ENCODE data around the gene FBXO38. TPM values are rescaled to one million over a fixed set of nuclear protein-coding genes. Genes with fewer than 3 reads are reported as not detected.

Gene FBXO38
- total RNA-seq, 6 donors from 2014 or later, result 33.0 to 103 (median 61.6) TPM

DNA sequence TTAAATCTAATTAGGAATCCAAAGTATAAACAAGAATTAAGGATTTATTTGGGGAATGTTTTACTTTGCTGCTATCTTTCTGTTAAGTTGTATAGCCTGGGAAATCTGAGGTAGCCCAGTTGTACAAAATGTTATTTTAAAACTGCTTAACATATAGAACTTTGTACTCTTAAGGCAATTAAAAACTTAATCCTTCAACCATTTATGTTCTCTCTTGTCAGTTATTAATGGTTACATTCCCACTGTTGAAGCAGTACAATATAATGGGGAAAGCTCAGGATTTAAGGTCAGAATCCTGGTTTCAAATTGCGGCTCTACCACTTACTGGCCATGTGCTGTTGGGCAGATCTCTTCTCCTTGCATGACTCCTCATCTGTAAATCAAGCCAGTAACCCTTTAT is 32.7 kb downstream of the FBXO38 start:
- H3K4me3 ChIP-seq, result no peak overlapping the region
- no peaks in the 10 kb centered on the region for H3K27me3 ChIP-seq
- H3K27ac ChIP-seq, result no peak overlapping the region
- 94 to 100% methylated on average over 1 of the region's 1 CpG for WGBS, 2 donors
- ATAC-seq (ENCODE audit: low FRiP score in 2 of 2) (no peak), DNase-seq (no peak)
- no peaks in the 10 kb centered on the region for H3K9me3 ChIP-seq
- H3K36me3 ChIP-seq, result peaks cover 36 to 93% (median 51%) of the 10 kb centered on the region in 4 donors
- no peaks in the 10 kb centered on the region for H3K4me1 ChIP-seq
- no peak for TF ChIP-seq POLR2A (IDR thresholded peaks at IDR 0.05)
- TF ChIP-seq EP300 (IDR thresholded peaks at IDR 0.05), result no peak
- TF ChIP-seq, protein P1, sequence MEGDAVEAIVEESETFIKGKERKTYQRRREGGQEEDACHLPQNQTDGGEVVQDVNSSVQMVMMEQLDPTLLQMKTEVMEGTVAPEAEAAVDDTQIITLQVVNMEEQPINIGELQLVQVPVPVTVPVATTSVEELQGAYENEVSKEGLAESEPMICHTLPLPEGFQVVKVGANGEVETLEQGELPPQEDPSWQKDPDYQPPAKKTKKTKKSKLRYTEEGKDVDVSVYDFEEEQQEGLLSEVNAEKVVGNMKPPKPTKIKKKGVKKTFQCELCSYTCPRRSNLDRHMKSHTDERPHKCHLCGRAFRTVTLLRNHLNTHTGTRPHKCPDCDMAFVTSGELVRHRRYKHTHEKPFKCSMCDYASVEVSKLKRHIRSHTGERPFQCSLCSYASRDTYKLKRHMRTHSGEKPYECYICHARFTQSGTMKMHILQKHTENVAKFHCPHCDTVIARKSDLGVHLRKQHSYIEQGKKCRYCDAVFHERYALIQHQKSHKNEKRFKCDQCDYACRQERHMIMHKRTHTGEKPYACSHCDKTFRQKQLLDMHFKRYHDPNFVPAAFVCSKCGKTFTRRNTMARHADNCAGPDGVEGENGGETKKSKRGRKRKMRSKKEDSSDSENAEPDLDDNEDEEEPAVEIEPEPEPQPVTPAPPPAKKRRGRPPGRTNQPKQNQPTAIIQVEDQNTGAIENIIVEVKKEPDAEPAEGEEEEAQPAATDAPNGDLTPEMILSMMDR (IDR thresholded peaks at IDR 0.05), result no peak
- TF ChIP-seq POLR2AphosphoS5 (IDR thresholded peaks at IDR 0.05), result no peak

DNA sequence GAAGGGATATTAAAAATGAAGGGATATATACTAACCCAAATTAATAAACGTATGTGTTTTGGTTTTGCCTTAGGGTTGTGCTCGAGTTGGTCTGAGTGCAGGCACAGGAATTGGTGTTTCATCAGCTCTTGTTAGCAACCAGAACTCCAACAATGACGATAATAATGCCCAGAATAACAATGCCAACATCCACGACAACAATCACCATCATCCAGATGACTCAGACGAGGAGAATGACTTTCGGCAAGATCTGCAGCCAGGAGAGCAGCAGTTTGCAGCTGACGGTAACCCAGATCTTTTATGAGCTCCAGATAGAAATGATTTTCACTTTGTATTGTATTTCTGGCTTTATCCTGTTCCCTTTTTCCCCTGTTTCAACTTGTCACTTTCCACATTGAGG is 33.2 kb downstream of the FBXO38 start:
- WGBS, 2 donors, result 92 to 94% methylated on average over 7 of the region's 7 CpGs
- no peak overlapping the region for H3K27ac ChIP-seq
- H3K27me3 ChIP-seq, result no peaks in the 10 kb centered on the region
- no peak for DNase-seq
- no peak for ATAC-seq (ENCODE audit: low FRiP score in 2 of 2)
- no peaks in the 10 kb centered on the region for H3K9me3 ChIP-seq
- H3K36me3 ChIP-seq, result peaks cover 35 to 92% (median 51%) of the 10 kb centered on the region in 4 donors
- TF ChIP-seq EP300 (IDR thresholded peaks at IDR 0.05), result no peak
- TF ChIP-seq, protein P1 (IDR thresholded peaks at IDR 0.05), result no peak
- no peak for TF ChIP-seq POLR2AphosphoS5 (IDR thresholded peaks at IDR 0.05)
- no peak overlapping the region for H3K4me3 ChIP-seq
- no peaks in the 10 kb centered on the region for H3K4me1 ChIP-seq

DNA sequence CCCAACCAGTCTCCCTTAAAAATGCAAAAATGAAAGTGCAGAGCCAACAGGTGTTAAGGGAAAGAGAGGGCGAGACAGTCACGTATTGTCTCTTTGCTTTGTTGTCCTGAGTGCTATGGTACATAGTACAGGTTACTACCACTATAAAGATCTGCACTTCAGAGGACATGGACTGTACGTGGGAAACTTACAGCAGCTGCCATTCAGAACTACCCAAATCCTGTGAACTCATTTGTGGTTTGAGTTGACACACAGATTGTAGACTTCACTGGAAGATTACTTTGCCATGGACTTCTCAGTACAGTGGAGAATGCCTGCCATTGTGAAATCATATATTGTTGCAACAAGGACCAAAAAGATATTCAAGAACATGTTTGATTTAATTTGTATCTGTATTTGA is 34.8 kb downstream of the FBXO38 start:
- TF ChIP-seq POLR2AphosphoS5 (IDR thresholded peaks at IDR 0.05), result no peak
- no peak for TF ChIP-seq EP300 (IDR thresholded peaks at IDR 0.05)
- TF ChIP-seq, protein P1 (IDR thresholded peaks at IDR 0.05), result no peak
- TF ChIP-seq POLR2A (IDR thresholded peaks at IDR 0.05), result no peak
- H3K27me3 ChIP-seq, result no peaks in the 10 kb centered on the region
- no peaks in the 10 kb centered on the region for H3K9me3 ChIP-seq
- DNase-seq (no peak), ATAC-seq (ENCODE audit: low FRiP score in 2 of 2) (no peak)
- 76 to 80% methylated on average over 3 of the region's 3 CpGs for WGBS, 2 donors
- peaks cover 31 to 92% (median 52%) of the 10 kb centered on the region in 4 donors for H3K36me3 ChIP-seq
- no peak overlapping the region for H3K27ac ChIP-seq
- H3K4me1 ChIP-seq, result no peaks in the 10 kb centered on the region
- no peak overlapping the region for H3K4me3 ChIP-seq

DNA sequence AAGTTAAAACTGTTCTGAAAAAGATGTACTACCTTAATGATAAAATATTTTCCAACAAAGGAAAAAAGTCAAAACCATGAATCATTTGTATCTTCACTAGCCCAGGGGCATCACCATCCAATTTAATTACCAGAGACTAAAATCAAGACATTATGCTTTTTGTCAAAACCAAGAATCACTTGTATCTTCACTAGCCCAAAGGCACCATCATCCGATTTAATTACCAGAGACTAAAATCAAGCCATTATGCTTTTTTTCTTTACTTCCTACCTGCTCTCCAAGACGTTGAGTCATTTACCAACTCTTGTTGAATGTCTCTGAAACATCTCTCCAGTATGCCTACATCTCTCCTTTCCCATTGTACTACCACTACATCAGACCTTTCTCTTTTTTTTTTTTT is 37.9 kb downstream of the FBXO38 start:
- H3K36me3 ChIP-seq, result peaks cover 38 to 92% (median 62%) of the 10 kb centered on the region in 4 donors
- no peak overlapping the region for H3K27ac ChIP-seq
- TF ChIP-seq, protein P1 (IDR thresholded peaks at IDR 0.05), result no peak
- TF ChIP-seq EP300 (IDR thresholded peaks at IDR 0.05) (no peak), POLR2A (IDR thresholded peaks at IDR 0.05) (no peak), POLR2AphosphoS5 (IDR thresholded peaks at IDR 0.05) (no peak)
- H3K4me3 ChIP-seq, result no peak overlapping the region
- H3K4me1 ChIP-seq, result no peaks in the 10 kb centered on the region
- 88 to 92% methylated on average over 2 of the region's 2 CpGs for WGBS, 2 donors
- DNase-seq (no peak), ATAC-seq (ENCODE audit: low FRiP score in 2 of 2) (no peak)
- no peaks in the 10 kb centered on the region for H3K9me3 ChIP-seq
- H3K27me3 ChIP-seq, result no peaks in the 10 kb centered on the region

DNA sequence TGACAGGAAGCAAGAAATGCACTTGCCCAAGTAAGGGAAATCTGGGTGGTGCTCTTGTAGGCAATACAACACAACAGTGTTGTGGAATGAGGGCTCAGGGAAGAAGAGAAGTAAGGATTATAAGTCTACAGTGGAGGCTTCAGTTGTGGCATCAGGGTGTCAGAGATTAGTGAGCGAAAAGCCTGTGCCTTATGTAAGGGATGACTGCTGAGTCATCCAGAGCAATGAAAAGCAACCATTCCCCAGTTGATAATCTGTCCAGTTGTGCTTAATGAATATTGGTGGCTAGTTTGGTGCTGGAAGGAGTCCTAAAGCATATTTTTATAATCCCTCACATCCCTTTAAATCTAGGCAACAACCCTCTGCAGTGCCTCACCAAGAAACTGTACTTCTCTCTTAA is 42.0 kb downstream of the FBXO38 start:
- Histone ChIP-seq H3K36me3 (peaks cover 32 to 78% (median 57%) of the 10 kb centered on the region in 4 donors), H3K4me1 (no peaks in the 10 kb centered on the region), H3K27me3 (no peaks in the 10 kb centered on the region), H3K27ac (no peak overlapping the region), H3K9me3 (no peaks in the 10 kb centered on the region), H3K4me3 (no peak overlapping the region)
- ATAC-seq (ENCODE audit: low FRiP score in 2 of 2) (no peak), DNase-seq (no peak)
- TF ChIP-seq POLR2A (IDR thresholded peaks at IDR 0.05), result no peak
- TF ChIP-seq, protein P1 (IDR thresholded peaks at IDR 0.05), result no peak
- no peak for TF ChIP-seq POLR2AphosphoS5 (IDR thresholded peaks at IDR 0.05)
- TF ChIP-seq EP300 (IDR thresholded peaks at IDR 0.05), result no peak
- WGBS, 2 donors, result 88 to 96% methylated on average over 1 of the region's 1 CpG
